ENCODE results near the gene NPRL2.
A peak's percentile ranks its signal among the peaks of the same experiment; 100 is the strongest.

The NPRL2 gene

DNA sequence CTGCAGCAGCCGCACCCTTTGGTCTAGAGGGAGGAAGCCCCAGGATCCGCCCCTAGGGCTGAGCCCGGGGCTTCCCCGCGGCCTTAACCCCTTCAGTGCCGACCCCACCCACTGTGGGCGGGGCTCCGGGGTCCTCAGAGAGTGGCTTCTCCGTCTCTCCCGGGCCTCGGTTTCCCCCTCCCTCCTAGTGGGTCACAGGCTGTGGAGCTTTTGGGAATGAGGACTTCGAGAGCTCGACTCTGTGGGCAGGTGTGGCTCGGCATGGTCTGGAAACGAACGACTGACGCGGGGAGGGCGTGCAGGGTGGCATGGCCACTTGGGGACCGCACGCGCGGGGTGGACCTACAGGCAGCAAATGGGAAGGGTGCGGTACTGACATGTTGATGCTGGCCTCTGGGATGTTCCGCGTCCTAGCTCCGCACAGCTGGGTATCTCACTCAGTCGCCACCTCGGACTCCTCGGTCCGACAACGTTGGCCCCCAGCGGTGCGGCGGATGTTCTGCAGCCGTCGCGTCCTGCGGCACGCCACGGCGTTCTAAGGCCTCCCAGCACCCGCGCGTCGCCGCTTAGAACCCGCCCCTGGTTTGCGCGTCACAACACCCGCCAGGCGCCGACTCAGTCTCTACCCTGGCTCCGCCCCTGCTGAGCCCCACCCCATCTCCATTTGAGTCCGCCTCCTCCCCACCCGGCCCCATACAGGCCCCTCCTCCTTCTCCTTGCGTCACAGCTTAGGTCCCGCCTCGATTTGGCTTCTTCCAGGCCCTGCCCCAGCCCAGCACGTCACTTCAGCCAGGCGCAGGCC lies 51.5 kb downstream of the NPRL2 start, which contains the start of the genes HYAL3 and NAA80:
TSS of gene HYAL3 (minus strand) at position 570 of the 802 bp plus-strand sequence. CDS start 3,803 bp downstream, outside the sequence.
TSS of gene NAA80 (minus strand) at position 570 of the 802 bp plus-strand sequence. CDS start 1,942 bp downstream, outside the sequence.
- peak; percentile 99 for FAIRE-seq
- peak; percentile 95 for DNase-seq (ENCODE audit: insufficient read length)
- peak; percentile 94 for TF ChIP-seq POLR2A (IDR thresholded peaks at IDR 0.05; ENCODE audit: low read depth, low read length)
- TF ChIP-seq POLR2AphosphoS5 (IDR thresholded peaks at IDR 0.05; ENCODE audit: low read depth, low read length): peak; percentile 91
- TF ChIP-seq TAF1 (IDR thresholded peaks at IDR 0.05; ENCODE audit: borderline replicate concordance, low read depth, low read length): peak; percentile 50; the same call in 1 of the 2 replicates

DNA sequence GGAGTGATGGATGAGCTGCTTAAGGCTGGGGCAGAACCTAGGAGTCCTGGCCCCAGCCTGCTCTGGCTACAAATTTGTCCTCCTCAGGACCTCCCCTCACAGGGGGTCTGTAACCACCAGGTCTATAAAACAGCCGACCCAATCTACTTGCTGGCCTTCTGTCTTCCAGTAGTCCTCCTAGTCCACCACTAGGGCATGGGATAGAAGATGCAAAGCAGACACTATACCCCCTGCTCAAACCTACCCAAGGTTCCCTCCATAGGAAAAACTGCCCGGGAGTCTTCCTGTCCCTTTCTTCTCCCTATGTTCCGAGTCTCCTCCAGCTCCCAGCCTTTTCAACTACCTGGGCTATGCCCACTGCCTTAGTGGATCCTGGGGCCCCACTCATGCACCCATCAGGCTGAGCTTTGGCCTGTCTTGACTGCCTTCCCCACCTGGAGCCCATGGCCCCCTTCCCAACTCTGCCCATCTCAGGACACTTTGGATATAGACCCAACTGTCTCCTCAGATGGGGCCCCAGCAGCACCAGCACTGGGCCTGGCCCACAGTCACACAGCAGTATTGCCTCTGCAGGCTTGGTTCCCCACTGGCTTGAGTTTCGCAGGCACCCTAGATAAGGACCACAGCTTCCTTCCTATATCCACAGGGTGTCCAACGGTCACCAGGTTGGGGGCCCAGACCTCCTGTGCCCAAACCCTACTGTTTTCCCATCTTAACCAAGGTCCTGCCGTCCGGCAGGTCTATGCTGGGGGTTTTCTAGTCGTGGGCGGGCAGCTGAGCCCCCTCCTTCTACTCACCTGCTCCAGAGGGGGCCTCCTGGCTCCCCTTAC lies 52.5 kb downstream of the NPRL2 start:
- TF ChIP-seq POLR2A (IDR thresholded peaks at IDR 0.05; ENCODE audit: low read depth, low read length) (no peak), POLR2AphosphoS5 (IDR thresholded peaks at IDR 0.05; ENCODE audit: low read depth, low read length) (no peak), TAF1 (IDR thresholded peaks at IDR 0.05; ENCODE audit: borderline replicate concordance, low read depth, low read length) (no peak)
- DNase-seq (ENCODE audit: insufficient read length) (no peak), FAIRE-seq (peak; percentile 57)

DNA sequence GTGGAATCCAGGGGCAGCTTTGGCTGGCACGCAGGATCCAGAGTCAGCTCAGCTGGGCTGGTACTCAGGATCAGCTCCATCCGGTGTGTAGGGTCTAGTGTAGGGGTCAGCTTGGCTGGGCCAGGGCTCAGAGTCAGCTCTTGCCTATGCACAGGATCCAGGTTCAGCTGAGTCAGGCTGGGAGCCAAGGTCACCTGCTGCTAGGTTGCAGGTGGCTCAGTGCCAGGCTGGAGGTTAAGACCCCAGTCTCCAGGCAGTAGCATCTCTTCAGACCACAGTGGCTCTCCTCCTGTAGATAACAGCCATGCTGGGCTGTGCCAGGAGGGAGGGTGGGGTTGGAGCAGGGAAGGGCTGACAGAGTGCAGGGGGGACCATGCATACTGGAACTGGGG lies 53.2 kb downstream of the NPRL2 start:
- TF ChIP-seq POLR2AphosphoS5 (IDR thresholded peaks at IDR 0.05; ENCODE audit: low read depth, low read length) (no peak), POLR2A (IDR thresholded peaks at IDR 0.05; ENCODE audit: low read depth, low read length) (no peak), TAF1 (IDR thresholded peaks at IDR 0.05; ENCODE audit: borderline replicate concordance, low read depth, low read length) (no peak)
- no peak for FAIRE-seq
- DNase-seq (ENCODE audit: insufficient read length): no peak

Data from GM12892 (cell line).